GM21381 (cell line): ENCODE measurements around the gene BMPR1B.
"Not testable (repeated sequence)": the region's sequence is repeated elsewhere in the genome, so short reads cannot be mapped to it uniquely, and the experiment has no call there.

Experiments
- ATAC-seq: cut with Tn5 transposase; IDR thresholded peaks from one replicate; pipeline ENCODE4 v1.9.1; 2021; ENCODE audit warnings: mild to moderate bottlenecking, moderate library complexity; ENCODE audit not compliant: unreplicated experiment

Gene BMPR1B

DNA sequence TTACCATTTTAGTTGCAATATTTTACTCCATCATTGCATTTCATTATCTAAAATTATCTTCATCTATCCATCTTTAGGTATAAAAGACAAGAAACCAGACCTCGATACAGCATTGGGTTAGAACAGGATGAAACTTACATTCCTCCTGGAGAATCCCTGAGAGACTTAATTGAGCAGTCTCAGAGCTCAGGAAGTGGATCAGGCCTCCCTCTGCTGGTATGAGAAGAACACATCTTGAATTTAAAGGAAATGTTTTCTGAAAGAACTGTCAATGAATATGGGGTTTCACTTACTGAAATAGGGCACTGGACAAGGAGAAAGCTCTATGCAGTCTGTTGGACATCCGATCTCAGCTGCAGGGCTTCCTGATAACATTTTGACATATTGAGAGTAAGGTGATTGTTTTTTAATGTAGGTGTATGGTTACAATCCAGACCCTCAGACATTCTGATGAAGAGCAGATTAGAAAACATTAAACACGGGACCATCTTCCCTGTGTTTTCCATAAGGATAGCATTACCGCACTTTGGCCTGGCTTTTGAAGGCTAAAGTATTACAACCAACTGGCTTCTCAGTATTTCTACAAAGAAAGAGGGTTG, 367.2 kb downstream of the BMPR1B start:
- no peak for ATAC-seq

DNA sequence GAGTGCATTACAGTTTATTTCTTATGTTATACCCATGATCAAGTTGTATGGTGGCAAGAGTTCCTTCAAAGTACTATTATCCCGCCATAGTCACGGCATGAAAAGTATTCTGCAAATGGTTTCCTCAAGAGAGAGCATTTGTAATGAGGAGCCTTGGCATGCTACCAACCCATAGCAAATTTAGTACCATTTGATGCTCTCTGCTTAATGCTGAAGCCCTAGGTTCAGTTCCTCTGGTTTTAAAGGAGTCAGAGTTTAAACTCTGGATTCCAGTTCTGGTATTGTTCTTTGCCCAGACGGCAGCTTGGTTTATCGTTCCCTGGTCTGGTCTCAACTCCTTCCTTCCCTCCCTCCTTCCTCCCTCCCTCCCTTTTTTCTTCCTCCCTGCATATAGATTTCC, 371.3 kb downstream of the BMPR1B start:
- ATAC-seq: no peak

DNA sequence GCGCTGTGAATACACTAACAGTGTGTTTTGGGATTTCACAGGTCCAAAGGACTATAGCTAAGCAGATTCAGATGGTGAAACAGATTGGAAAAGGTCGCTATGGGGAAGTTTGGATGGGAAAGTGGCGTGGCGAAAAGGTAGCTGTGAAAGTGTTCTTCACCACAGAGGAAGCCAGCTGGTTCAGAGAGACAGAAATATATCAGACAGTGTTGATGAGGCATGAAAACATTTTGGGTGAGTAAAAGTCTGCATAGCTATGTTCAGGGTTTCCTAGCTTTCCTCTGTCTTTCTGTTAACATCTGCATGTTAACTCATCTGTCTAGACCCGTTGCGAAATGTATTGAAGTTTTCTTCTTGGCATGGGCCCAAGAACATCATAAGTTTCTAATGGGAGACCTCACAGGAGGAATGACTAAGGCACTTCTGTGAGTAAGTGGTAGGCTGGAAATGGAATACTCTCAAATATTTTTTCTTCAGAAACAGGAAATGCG, 372.1 kb downstream of the BMPR1B start:
- no peak for ATAC-seq

DNA sequence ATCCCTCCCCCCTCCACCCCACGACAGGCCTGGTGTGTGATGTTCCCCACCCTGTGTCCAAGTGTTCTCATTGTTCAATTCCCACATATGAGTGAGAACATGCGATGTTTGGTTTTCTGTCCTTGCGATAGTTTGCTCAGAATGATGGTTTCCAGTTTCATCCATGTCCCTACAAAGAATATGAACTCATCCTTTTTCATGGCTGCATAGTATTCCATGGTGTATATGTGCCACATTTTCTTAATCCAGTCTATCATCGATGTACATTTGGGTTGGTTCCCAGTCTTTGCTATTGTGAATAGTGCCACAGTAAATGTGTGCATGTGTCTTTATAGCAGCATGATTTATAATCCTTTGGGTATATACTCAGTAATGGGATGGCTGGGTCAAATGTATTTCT, 376.3 kb downstream of the BMPR1B start:
- ATAC-seq: not testable (repeated sequence)

DNA sequence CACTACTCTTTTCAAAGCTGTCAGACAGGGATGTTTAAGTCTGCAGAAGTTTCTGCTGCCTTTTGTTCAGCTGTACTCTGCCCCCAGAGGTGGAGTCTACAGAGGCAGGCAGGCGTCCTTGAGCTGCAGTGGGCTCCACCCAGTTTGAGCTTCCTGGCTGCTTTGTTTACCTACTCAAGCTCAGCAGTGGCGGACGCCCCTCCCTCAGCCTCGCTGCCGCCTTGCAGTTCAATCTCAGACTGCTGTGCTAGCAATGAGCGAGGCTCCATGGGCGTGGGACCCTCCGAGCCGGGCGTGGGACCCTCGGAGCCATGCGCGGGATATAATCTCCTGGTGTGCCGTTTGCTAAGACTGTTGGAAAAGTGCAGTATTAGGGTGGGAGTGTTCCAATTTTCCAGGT, 381.7 kb downstream of the BMPR1B start:
- ATAC-seq: not testable (repeated sequence)

DNA sequence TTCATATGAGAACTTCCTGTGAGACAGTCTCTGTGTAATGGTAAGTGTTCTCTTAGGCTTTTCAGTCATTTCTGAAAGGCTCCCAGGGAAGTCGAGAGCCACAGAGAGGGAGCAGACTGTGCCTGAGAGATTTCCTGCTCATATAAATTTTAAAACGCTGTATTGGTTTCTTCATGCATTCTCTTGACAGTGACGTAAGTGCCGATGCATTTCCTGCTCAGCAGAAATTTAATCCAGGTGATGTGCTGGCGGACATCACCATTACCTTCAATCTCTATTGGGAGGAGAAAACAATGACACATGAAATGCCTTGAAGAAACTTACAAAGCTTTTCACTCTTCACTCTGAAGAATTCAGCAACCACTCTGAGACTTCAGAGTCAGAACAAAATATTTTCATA, 383.6 kb downstream of the BMPR1B start:
- ATAC-seq: no peak

DNA sequence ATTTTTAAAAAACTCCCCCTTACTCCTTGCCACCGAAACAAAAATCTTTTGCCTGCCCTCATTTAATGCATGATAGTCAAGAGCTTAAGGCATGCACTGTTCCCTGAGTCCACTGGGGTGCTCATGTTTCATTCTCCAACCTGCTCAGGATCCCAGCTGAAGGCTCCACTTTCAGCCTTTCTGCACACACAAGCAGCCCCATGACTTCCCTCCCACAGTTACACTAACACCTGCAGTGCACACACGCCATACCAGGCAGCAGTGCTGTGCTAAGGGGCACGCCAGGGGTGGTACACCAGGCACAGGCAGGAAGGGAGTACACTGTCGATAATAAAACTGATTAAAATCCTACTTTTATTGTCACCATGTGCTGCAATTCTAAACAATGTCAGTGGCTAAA, 385.2 kb downstream of the BMPR1B start:
- ATAC-seq: no peak

DNA sequence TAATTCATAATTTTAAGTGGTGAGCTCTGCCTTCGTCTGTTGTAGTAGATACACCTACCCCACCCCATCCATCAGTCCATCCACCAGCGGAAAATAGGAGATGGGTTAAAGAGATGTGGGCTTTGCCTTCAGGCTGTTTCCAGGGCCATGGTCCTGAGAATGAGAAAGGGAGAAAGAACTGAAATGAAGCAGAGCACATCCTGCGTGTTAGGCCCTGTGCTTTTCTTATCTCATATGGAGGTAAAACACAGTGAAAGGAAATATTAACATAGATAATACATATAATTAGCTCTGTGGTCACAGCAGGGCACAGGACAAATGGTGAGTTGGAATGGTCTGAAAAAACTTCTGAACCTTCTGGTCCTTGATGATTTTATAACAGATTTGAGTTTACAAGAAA, 393.5 kb downstream of the BMPR1B start:
- ATAC-seq: no peak

DNA sequence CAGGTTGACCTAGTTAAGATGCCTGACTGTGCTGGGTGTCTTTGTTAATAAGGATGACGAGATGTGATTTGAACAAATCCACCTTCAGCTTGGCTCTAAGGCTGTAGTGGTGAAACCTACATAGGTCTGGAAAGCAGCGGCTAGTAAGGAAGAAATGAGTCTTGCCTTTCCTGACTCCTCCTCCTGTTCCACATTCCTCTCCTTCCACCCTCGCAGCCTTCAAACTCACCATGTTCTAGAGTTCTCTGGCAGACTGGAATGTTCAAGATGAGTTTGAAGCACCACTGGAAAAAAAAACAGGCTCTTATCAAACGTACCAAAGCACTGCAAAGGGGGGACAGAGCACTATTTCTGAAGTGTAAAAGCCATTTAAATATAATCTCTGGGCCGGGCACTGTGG, 395.4 kb downstream of the BMPR1B start:
- no peak for ATAC-seq

DNA sequence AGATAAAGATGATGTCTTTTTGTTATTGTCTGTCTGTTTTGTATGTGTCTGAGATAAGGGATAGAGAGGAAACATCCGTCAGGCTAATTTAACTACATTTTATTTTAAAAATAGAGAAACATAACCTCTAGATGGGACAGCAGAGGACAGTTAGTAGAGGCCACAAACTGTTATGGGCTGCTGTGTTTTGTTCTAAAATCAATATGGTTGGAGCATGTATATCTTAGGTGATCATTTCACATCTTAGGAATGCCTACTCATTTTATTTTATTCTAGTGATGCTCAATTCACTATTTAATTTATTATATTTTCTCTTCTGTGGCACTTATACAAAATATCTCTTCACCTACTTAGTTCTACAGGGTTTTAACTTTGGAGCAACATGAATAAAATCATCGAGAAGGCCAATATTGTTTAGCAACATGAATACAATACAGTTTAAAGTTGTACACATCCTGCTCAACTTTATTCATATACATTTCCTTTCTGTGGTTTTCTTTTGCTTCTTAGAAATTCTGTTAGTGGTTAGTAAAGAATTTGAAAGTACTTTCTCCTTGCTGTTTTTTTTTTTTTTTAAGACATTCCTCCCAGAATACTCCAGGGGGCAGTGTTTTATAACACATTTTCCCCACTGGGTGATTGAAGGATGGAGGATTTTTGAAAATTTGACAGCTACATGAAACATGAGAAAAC, 398.1 kb downstream of the BMPR1B start:
- ATAC-seq: peak; percentile 55

DNA sequence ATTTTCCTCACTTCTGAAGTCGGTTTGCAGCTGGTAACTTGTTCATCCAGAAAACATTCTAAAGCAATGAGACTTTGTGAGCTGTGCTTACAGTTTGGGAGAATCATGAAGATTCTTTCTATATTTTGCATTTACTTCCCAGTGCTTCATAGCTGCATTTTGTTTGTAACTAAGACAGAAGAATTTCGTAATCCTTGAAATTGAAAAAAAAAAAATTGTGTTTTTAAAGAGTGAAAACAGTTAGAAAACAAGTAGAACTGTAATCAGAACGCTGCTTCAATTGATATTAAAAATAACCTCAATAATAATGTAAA, 398.7 kb downstream of the BMPR1B start:
- ATAC-seq: no peak

DNA sequence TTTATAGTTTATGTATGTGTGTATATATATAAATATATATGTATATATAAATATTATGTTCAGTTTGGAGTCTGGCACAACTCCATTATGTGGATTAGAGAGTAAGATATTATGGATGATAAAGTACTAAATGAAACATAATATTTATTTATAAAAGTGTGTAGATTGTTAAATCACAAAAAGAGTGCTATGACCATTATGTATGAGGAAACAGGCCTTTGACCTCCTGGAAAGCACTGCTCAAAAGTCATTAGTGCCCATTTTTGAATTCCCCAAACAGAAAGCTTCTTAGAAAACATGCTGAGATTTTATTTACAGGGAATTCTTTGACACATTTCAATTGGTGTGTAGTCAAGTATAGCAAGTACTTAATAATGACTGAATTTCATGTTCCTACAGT, 399.8 kb downstream of the BMPR1B start:
- ATAC-seq: no peak

DNA sequence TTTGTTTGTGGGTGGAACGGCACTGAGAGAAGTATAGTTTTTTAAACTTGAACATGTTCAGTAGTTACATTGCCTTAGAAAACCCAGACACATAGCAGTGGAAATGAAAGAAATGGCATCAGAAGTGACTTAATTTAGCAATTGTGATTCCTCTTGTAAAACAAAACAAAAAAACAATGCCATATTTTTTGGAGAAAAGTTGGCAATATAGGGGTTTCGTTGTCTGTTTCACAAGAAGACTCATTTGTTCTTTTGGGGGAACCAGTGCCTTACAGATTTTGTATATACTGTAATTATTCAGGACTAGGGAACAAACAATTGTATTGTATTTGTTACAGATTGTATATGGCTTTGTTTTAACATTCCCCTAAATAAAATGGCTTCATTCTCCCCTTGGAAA, 400.3 kb downstream of the BMPR1B start:
- no peak for ATAC-seq

DNA sequence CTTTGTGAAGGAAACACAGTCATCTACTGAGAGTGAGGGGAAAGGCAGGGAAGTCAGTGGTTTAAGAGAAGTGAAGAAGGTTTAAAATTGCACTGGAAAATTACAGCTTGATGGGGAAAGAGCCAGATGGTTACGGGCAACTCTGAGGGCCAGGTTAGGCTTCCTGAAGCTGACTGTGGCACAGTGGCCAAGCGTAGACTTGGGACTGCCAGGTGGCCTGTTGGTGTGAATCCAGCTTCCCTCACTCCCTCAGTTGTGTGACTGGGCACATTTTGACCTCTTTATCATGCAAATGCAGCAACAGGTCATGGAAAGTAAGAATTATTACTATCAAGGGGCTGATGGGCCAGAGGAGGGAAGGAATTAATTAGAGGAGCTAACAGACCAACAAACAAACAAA, 400.9 kb downstream of the BMPR1B start:
- no peak for ATAC-seq

DNA sequence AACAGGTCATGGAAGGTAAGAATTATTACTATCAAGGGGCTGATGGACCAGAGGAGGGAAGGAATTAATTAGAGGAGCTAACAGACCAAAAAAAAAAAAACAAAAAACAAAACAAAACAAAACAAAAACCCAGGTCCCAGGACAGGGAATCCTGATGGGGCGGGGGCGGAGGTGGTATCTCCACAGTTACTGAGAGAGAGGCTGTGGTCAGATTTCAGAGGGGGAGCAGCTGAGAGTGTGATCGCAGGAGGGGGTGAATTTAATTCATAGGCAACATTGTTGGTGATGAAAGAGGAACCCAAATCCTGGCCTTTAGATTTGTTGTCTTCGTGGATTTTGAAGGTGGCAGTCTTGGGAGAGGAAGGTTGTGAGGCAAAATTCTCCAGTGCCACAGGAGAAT, 401.6 kb downstream of the BMPR1B start:
- ATAC-seq: no peak

DNA sequence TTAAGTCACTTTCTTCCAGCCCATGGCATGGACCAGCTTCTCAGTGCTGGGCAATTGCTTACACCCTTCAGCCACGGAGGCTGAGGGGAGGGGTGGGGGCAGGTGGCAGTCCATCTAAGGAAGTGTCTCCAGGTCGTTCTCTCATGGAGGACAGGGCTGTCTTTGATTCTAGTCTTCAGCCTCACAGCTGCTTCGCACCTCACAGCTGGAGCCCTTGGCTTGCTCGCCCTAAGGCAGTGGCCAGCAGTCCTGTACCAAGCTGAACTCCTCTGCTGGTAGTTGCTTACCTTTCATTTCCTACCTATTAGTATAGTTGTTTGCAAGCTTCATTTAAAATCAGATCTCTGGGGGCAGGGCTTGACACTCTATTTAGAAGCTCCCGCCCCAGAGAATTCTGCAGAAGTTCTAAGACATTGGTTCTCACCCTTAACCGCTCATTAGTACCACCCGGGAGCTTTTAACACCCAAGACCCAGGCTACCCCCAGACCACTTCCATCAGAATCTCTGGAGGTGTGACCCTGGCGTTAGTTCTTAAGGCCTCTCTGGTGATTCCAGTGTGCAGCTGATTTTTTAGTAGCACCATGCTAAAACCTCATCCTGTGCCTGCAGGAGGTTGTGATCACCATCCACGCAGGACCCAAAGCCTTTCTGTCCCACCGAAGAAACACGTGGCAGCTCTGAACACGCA, 404.2 kb downstream of the BMPR1B start:
- no peak for ATAC-seq

DNA sequence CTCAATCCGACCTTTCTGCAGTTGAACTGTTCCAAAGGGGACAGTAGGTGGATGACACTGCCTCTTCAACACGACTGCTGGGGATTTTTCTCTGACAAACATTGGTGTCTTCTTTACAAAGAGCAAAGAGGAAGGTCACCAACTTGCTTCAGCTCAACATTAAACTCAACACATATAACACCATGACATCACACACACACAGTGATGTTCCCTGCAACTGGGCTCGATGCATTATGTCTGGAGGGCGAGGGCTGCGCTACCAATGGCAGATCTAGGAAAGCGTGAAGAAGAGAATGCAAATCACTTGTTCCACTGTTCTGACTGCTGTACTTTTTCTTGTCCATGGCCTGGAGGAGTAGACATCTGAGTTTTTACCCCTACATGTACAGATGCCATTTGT, 405.1 kb downstream of the BMPR1B start:
- ATAC-seq: no peak

DNA sequence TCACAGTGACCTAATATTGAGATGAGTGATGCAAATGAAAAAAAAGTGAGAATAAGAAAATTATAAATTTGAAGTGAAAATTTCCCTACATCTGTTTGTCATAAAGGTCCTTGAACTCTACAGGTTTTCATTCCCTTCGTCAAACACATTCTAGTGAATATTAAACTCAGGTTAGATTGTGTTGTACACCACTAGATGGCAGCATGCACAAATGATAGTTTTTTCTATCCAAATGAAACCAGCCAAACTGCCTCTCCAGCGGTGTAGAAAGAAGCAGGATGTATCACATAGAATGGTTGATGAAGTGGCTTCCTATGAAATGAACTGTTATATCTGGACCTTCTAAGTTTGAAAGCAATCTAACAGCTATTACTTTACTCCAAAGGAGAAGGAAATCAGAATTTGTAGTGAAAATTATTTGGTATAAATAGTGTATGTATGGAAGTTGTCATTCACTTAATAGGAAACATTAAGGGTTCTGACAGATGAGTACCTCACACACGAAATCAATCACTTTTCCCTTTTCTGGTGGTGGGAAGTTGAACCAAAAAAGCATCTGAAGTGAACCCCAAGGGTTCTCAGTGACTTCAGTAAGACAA, 408.3 kb downstream of the BMPR1B start:
- ATAC-seq: peak; percentile 82

DNA sequence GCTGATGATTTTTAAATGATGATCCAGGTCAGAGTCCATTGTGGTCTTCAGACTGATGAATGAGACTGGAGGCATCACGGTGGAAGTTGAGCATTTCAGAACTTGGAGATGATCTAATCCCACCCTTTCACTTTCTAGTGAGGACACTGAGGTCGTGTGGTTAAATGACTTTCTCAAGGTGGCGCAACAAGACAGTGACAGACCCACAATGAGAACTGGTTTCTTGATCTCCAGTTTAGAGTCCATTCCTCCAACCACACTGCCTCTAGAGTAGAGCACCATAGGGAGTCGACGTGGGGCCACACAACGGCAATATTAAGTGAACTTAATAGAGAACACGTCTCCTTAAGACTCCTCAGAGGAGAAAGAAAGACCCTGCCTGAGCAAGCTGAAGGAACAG, 410.1 kb downstream of the BMPR1B start:
- no peak for ATAC-seq

DNA sequence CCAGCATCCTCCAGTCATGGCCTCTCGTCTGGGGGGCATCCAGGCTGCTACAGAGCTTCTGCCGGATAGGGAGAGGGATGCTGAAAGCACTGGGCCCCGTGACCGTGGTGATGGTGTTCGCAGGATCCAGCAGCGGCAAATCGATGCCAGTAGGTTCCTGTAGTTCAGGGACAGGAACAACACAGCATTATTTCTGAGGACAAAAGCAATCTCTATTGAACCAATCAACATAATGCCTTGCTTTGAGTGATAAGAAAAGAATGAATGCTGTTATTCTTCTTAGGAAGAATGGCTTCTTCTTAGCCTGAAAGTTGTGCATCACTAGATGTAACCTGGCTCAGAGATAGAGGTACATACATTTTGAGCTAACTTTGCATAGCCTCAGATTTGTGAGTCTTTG, 412.4 kb downstream of the BMPR1B start:
- ATAC-seq: no peak

DNA sequence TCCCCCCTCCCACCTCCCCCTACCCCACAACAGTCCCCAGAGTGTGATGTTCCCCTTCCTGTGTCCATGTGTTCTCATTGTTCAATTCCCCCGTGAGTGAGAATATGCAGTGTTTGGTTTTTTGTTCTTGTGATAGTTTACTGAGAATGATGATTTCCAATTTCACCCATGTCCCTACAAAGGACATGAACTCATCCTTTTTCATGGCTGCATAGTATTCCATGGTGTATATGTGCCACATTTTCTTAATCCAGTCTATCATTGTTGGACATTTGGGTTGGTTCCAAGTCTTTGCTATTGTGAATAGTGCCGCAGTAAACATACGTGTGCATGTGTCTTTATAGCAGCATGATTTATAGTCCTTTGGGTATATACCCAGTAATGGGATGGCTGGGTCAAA, 413.6 kb downstream of the BMPR1B start:
- ATAC-seq: not testable (repeated sequence)

DNA sequence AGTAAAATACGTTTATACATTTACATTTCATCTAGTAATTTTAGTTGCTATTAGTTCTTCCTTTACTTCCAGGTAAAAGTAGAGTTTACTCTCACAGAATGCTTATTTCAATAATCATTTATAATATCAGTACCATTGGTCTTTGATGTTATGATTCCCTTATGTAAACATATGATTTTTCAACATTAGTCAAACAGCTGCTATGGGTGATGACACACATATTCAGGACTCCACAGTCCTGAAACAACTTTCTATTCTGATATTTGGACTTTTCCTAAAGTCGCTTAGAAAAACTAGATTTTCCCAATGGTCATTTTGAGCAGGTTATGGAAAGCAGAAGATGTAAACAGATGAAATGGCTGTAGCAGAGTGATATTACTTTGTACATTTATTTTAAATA, 421.2 kb downstream of the BMPR1B start:
- ATAC-seq: no peak
